ENCODE data around the gene GAS6. TPM values are rescaled to one million over a fixed set of nuclear protein-coding genes. Genes with fewer than 3 reads are reported as not detected.
"Not testable (repeated sequence)": the region's sequence is repeated elsewhere in the genome, so short reads cannot be mapped to it uniquely, and the experiment has no call there.

Gene GAS6
- total RNA-seq, 1 experiment from 2014 or later: 12.0 TPM

GRCh38 chr13:113874579-113875428, 10.9 kb upstream of the GAS6 start:
- no peak for DNase-seq (ENCODE audit: extremely low read depth, low read depth)

DNA sequence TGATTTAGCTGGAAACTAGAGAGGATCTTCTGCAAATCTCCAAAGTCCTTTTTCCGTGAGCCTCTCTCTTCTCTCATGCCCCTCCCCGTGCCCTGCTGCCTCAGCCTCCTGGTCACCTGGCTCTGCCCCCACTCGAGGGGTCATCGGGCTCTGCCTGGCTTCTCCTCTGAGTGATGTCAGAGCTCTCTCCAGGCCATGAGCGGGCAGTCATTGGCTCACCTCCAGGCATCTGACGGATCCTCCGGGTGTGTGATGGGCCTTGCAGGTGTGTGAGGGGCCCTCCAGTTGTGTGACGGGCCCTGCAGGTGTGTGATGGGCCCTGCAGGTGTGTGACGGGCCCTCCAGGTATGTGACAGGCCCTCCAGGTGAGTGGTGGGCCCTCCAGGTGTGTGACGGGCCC, 10.3 kb upstream of the GAS6 start:
- DNase-seq (ENCODE audit: extremely low read depth, low read depth): no peak

GRCh38 chr13:113869263-113869662, 5.4 kb upstream of the GAS6 start:
- DNase-seq (ENCODE audit: extremely low read depth, low read depth): no peak

GRCh38 chr13:113867913-113868312, 4.0 kb upstream of the GAS6 start:
- not testable (repeated sequence) for DNase-seq (ENCODE audit: extremely low read depth, low read depth)

- no peak for DNase-seq (ENCODE audit: extremely low read depth, low read depth)
Measured at GRCh38 chr13:113865427-113865826, 1.6 kb upstream of the GAS6 start.

- DNase-seq (ENCODE audit: extremely low read depth, low read depth): no peak
Measured at GRCh38 chr13:113864273-113864890, 506 bp upstream of the GAS6 start.

GRCh38 chr13:113862931-113863523, 849 bp downstream of the GAS6 start:
- no peak for DNase-seq (ENCODE audit: extremely low read depth, low read depth)

DNA sequence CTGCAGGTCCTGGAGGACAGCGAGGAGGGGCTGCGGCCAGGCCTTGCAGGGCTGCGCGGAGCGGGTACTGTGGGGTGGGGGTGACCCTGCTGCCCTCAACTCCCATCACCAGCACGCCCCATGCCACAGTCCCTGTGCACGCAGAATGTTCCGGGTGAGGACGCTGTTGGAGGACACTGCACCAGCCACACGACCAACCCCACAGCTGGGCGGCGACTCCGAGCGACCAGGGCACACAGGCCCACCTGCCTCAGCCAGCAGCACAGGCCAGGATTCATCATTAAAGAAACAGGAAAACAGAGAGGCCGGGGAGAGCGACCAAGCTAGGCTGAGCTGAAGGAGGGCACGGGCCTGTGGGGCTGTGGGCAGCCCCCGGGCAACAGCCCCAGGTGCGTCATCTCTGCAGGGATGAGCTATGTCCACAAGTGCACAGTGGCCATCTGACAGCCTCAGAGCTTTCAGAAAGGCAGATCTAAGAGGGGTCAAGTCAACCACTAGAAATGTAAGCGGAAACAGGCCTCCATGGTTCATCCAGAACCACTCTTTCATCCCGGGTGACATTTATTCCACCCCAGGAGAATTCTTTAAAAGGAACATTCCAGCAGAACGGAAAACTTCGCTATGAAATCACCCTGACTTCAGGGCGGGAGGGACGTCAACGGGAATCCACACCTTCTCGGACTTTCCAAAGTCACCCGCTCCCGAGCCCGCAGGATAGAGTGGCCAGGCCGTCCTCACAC, 1.5 kb downstream of the GAS6 start:
- DNase-seq (ENCODE audit: extremely low read depth, low read depth): no peak

- no peak for DNase-seq (ENCODE audit: extremely low read depth, low read depth)
Measured at GRCh38 chr13:113861433-113862030, 2.3 kb downstream of the GAS6 start.

GRCh38 chr13:113860665-113861432, 3.0 kb downstream of the GAS6 start:
- no peak for DNase-seq (ENCODE audit: extremely low read depth, low read depth)

DNA sequence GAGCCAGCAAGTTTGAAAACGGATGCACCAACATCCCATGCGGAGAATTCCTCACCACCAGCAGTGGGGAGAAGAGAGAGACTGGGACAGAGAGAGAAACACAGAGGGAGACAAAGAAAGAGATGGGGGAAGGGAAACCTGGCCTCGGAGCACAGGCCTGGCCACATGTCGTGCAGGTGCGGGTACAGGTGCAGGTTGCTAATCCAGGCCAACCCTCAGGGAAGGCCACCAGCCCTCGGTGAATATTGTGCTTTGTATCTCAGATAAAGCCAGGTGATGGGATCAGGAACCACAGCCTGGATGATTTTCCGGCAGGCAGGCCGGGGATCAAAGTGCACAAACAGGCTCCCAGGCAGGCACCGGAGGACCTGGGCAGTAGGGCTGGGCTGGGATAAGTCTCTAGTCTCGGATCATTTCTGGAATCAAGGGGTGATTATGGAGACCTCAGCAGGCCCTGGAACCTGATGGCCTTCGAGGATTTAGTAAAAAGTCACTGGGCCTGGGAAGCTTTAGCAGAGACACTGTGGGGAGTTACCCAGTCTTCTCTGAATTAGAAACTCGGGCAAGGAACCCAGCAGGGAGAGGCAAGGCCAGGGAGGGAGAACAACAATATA, 3.7 kb downstream of the GAS6 start:
- DNase-seq (ENCODE audit: extremely low read depth, low read depth): no peak

GRCh38 chr13:113859311-113860050, 4.4 kb downstream of the GAS6 start:
- DNase-seq (ENCODE audit: extremely low read depth, low read depth): no peak

DNA sequence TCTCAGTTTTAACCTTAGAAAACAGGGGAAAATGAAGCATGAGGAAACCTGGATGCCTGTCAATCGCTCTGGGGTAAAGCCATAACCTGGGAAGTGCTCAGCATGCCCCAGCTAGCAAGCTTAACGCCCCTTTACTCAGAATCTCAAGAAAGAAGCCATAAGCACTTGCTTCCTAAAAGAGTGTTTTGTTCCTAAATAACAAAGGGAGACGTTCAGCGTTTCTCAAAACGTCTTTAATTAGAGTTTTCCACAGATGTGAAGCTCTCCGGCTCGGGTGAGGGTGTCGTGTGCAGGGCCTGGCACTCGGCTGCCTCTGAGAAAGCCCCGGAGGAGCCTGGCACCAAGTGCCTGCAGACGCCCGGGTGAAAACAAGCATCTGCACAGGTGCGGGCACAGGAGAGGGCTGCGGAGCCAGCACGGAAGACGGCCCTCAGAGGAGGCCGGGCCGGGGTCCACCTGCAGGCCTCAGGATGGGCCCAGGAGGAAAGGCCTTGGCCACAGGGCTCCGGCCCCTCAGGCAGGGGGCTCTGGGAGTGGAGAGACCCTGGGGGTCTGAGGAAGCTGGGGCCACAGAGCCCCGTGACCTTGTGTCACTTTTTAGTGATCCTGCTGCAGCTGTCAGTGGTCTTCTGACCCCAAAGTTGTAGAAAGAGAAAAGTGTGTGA, 6.2 kb downstream of the GAS6 start:
- no peak for DNase-seq (ENCODE audit: extremely low read depth, low read depth)

- DNase-seq (ENCODE audit: extremely low read depth, low read depth): no peak
Measured at GRCh38 chr13:113856716-113857065, 7.2 kb downstream of the GAS6 start.

DNA sequence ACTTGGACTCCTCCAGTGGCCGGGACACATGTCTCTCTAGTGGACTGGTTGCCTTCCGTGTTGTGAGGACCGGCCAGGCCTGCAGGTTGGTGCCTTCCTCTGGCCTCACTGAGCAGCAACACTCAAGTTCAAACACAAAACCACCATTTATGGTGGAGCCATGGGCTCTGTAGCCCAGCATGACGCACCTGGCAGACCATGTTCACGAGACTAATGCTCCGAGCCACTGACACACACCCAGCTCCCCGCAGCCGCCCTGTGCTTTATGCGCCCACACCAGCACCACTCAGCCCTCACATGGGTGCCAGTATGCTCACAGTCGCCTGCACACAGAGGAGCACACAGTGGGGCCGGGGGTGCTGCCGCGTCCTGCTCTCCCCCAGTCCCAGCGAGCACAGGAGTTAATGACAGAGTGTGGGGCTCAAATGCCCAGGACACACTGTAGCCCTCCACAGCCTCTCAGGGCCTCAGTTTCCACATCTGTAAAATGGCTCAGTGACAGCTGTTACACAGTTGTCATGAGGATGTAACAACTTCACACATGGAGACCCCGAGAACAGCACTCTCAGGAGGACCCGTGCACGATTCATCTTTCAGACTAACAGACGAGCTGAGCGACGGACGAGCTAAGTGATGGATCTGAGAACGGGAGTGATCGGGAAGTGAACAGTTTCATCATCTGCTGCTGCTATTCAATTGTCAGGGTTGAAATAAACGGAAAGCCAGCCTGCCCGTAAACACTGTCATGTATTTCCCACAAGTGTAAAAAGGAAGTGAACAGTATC, 7.8 kb downstream of the GAS6 start:
- no peak for DNase-seq (ENCODE audit: extremely low read depth, low read depth)

GRCh38 chr13:113855012-113855921, 8.6 kb downstream of the GAS6 start:
- no peak for DNase-seq (ENCODE audit: extremely low read depth, low read depth)
